Right ventricle myocardium inferior (tissue), 1 donor: ENCODE data around the gene SSH3. TPM values are rescaled to one million over a fixed set of nuclear protein-coding genes. Genes with fewer than 3 reads are reported as not detected.
A peak's percentile ranks its signal among the peaks of the same experiment; 100 is the strongest.

Source experiments
- ATAC-seq: fragments of 200-7000 bp; cut with Tn5 transposase; one replicate; pipeline ENCODE4 v1.9.1; 2020; ENCODE audit warnings: mild to moderate bottlenecking, moderate library complexity
- DNase-seq: peaks from one replicate; pipeline ENCODE4 v3.0.0; 2021; ENCODE audit errors: missing footprints
- intact Hi-C: fragments of 100-400 bp; cut with DNase I; formaldehyde crosslinking; loops from one replicate; pipeline ENCODE4 v1.11.0; 2022
- total RNA-seq: library from RNA; stranded (reverse); fragmentation: NEBNext Ultra II Directional; extraction: Animal tissue kit (Norgen Biotek cat#: 25700); gene quantifications from one replicate; pipeline ENCODE4 v1.2.1, GENCODE V29; 2021
- donor health status: DM: no; HTN: yes; CAD: no; lungs with severe emphysema.

The SSH3 gene
- total RNA-seq, 1 donor from 2014 or later: 15.8 TPM

DNA sequence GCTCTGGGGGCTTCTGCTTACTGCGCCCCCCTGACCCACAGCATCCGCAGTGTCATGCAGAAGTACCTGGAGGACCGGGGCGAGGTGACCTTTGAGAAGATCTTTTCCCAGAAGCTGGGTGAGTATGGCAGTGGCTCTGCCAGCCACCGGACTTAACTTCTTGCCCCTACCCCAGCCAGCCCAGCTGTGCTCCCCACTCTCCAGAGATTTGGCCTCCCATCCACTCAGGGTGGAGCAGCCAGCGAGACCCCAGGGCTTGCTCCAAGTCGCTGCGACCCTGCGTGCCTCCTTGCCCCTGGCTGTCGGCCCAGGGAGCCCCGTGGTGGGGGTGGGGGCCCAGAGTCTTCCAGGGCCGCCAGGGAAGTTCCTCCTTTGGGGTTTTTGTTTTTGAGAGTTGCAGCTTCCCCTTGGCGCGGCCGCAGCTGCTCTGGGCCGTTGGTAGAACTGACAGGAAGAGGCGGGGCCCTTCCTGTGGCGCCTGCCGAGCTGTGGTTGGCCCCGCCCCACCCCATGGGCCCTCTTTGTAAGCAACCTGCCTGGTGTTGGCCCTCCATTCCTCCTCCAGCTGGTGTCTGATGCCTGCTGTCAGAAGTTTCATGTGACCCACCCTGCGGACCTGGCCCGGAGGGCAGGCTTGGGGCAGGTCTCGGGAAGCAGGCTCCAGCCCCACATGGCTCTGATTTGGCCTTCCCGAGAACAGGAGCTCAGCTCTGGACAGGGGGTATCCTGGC lies 25.9 kb upstream of the SSH3 start:
- intact Hi-C loops: no loop called here

GRCh38 chr11:67278135-67278938 lies 25.0 kb upstream of the SSH3 start:
- ATAC-seq: no peak
- peak; percentile 17 for DNase-seq
- intact Hi-C loops: no loop called here

More for the DNA sequence above, 25.9 kb upstream of the SSH3 start:
- peak; percentile 99 for DNase-seq
- peak; percentile 86 for ATAC-seq

GRCh38 chr11:67278939-67279588 lies 24.3 kb upstream of the SSH3 start:
- ATAC-seq: no peak
- peak; percentile 44 for DNase-seq
- intact Hi-C loops: no loop called here

DNA sequence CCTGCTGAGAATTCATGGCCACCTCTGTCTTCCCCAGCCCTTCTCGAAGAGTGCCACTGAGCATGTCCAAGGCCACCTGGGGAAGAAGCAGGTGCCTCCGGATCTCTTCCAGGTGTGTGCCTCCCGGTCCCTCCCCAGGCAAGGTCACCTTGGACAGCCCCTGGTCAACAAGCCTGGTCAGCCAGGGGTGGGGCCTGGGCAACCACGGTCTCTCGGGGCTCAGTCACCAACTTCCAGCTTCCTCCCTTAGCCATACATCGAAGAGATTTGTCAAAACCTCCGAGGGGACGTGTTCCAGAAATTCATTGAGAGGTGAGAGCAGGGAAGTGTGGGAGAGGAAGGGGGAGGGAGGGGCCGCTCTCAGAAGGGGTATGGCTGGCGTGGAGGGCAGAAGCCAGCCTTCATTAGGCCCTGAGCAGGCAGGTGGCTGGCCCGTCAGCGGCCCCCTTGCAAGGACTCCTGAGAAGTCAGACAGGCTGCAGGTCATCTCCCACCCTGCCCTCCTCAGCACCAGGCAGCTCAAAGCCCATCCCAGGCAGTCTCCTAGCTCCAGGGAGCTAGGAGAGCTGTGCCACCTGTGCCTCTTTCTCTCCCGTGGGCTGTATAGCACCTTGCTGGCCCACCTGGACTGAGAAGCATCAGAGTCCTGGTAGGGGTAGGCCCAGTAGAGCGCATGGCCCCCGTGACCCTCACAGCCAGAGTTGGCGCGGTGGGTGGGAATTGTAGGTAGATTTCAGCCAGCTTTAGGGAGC lies 23.6 kb upstream of the SSH3 start:
- DNase-seq (peak; percentile 45), ATAC-seq (no peak)
- intact Hi-C loops: no loop called here

- DNase-seq (peak; percentile 27), ATAC-seq (no peak)
- intact Hi-C loops: no loop called here
These were observed 23.0 kb upstream of the SSH3 start for GRCh38 chr11:67280341-67280787.

DNA sequence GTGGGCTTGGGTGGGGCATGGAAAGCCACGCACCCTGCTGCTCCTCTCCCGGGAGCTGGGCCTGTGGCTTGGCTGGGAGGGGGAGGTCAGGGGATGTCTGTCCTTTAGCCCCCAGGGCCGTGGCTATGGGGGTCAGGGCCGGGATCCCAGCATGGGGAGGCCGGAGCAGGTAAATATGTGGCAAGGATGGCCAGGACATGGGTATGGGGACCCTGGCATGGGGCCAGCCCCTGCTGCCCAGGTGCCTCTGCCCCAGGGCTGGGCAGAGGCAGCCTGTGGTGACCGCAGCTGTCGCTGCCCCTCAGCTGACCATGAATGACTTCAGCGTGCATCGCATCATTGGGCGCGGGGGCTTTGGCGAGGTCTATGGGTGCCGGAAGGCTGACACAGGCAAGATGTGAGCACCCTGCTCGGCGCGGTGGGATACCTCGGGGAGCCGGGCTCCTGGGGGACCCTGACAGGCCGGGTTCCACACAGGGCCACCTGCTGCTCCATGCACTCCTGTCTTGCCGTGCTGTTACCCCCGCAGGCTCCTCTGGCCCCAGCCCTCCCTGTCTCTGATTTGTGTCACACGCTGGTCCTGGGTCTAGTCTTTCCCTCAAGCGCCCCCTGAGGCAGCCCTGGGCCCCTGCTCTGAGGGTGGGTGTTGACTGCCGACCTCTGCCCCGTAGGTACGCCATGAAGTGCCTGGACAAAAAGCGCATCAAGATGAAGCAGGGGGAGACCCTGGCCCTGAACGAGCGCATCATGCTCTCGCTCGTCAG lies 22.4 kb upstream of the SSH3 start:
- DNase-seq: peak; percentile 64
- no peak for ATAC-seq
- intact Hi-C loops: no loop called here

DNA sequence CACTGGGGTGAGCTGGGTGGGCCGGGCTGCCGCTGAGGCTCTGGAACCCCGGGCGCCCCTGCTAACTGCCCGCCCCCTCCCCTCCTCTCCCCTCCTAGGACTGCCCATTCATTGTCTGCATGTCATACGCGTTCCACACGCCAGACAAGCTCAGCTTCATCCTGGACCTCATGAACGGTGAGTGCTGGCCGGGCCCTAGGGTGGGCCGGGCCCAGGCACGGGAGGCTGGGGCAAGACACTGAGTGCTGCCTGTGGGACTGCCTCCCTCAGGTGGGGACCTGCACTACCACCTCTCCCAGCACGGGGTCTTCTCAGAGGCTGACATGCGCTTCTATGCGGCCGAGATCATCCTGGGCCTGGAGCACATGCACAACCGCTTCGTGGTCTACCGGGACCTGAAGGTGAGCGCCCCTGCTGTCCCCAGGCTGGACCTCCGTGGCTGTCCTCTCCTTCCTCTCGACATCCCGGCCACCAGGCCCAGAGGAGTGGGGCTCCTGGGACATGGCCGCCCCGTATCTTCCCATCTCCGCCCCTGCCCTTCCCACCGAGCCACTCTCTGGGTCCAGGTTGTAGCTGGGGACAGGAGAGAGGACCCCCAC lies 21.7 kb upstream of the SSH3 start:
- DNase-seq (peak; percentile 13), ATAC-seq (no peak)
- intact Hi-C loops: no loop called here

DNA sequence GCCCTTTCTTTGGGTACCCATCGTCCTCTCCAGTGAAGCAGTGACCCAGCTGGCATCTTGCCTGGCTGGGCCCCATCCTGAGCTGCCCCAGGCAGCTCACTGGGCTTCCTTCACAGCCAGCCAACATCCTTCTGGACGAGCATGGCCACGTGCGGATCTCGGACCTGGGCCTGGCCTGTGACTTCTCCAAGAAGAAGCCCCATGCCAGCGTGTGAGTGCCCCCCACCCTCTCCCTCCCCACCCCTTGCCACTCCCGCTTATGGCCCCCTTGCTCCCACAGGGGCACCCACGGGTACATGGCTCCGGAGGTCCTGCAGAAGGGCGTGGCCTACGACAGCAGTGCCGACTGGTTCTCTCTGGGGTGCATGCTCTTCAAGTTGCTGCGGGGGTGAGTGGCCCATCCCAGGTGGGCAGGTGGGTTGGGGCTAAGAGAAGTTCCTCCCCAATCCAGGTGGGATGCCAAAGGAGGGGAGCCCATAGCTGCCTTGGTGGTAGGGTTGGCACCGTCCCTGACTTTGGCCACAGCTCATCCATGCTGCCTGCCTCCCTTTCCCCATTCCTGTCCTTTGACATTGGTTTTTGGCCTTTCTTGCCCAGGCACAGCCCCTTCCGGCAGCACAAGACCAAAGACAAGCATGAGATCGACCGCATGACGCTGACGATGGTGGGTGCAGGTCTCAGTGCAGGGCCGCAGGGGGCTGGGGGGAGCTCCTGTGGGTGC lies 21.0 kb upstream of the SSH3 start:
- no peak for DNase-seq
- ATAC-seq: no peak
- intact Hi-C loops: no loop called here

GRCh38 chr11:67282876-67283371 lies 20.4 kb upstream of the SSH3 start:
- no peak for ATAC-seq
- DNase-seq: no peak
- intact Hi-C loops: no loop called here

- intact Hi-C loops: no loop called here
- DNase-seq (no peak), ATAC-seq (peak; percentile 9)
These were observed 19.8 kb upstream of the SSH3 start for GRCh38 chr11:67283481-67283963.

DNA sequence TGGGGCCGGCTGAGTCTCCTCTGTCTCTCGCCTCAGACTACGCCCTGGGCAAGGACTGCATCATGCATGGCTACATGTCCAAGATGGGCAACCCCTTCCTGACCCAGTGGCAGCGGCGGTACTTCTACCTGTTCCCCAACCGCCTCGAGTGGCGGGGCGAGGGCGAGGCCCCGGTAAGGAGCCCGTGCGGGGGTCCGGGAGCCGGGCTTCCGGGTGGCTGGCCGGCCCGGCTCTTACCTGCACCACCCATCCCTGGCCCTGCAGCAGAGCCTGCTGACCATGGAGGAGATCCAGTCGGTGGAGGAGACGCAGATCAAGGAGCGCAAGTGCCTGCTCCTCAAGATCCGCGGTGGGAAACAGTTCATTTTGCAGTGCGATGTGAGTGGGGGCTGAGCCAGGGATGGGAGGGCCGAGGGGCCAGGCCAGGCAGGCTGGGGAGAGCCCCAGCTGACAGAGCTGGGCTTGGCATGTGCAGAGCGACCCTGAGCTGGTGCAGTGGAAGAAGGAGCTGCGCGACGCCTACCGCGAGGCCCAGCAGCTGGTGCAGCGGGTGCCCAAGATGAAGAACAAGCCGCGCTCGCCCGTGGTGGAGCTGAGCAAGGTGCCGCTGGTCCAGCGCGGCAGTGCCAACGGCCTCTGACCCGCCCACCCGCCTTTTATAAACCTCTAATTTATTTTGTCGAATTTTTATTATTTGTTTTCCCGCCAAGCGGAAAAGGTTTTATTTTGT lies 18.4 kb upstream of the SSH3 start:
- ATAC-seq (no peak), DNase-seq (peak; percentile 79)
- intact Hi-C loops: no loop called here

- peak; percentile 63 for DNase-seq
- no peak for ATAC-seq
- intact Hi-C loops: no loop called here
These were observed 17.5 kb upstream of the SSH3 start for GRCh38 chr11:67285541-67286498.

GRCh38 chr11:67286621-67287333 lies 16.6 kb upstream of the SSH3 start:
- intact Hi-C loops: no loop called here
- DNase-seq (peak; percentile 80), ATAC-seq (no peak)

DNA sequence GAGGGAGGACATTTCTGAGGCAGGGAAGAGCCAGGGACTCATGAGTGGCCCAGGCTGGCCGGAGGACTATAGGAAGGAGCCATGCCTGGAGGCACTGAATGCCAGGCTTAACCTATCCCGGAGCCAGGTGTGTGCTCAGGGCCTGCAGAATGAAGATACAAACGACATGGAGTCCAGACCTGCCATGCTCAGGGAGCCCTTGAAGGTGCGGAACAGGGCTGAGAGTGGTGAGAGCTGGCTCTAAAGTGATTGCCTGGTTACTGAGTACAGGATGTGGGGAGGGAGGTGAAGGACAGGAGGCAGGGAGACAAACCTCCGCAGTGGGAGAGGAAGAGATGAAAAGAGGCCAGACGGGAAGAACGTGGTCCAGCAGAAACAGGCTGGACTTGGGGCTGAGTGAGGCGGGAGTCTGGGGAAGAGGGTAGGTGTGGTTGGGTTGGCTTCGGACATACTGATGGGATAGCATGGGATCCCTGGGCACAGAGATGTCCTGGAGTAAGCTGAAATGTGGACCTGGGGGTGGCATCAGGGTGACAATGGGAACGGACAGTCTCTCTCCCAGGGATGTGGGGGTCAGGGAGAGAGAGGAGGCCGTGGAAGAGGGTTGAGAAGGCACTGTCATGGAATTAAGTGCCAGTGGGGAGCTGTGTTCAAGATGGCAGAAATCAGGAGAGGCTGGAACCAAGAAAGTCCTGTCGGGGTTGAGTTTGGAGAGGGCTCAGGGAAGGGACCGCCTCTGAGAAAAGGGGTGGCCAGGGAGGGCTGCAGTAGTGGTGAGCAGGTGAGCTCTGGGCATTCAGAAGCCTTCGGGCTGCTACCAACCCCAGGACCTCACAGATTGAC lies 15.8 kb upstream of the SSH3 start:
- ATAC-seq (no peak), DNase-seq (peak; percentile 55)
- intact Hi-C loops: loop anchor here (2.0 kb wide), 1 partner anchor 21 kb away; the partner anchor contains the start of gene GRK2
